D721Med (cell line): Measurements from ENCODE around the gene GALNT10.
"Not testable (repeated sequence)": the region's sequence is repeated elsewhere in the genome, so short reads cannot be mapped to it uniquely, and the experiment has no call there.

ENCODE experiments used
- DNase-seq: peaks from one replicate; pipeline ENCODE4 v3.0.0; 2011; ENCODE audit warnings: low spot score; ENCODE audit not compliant: insufficient read length
- FAIRE-seq: peaks from 2 replicates; lab custom pipeline; 2011; peaks lifted over from hg19 to GRCh38; lab: Jason Lieb, UNC
- TF ChIP-seq, protein P1 (sequence below): IDR thresholded peaks from 2 replicates; pipeline ENCODE4 v1.5.1; 2012; ENCODE audit warnings: mild to moderate bottlenecking, control low read depth; ENCODE audit not compliant: insufficient read depth; ENCODE audit errors: missing control alignments

The GALNT10 gene

GRCh38 chr5:154359221-154359573, 168.7 kb downstream of the GALNT10 start:
- FAIRE-seq (no peak), DNase-seq (no peak)
- TF ChIP-seq, protein P1, sequence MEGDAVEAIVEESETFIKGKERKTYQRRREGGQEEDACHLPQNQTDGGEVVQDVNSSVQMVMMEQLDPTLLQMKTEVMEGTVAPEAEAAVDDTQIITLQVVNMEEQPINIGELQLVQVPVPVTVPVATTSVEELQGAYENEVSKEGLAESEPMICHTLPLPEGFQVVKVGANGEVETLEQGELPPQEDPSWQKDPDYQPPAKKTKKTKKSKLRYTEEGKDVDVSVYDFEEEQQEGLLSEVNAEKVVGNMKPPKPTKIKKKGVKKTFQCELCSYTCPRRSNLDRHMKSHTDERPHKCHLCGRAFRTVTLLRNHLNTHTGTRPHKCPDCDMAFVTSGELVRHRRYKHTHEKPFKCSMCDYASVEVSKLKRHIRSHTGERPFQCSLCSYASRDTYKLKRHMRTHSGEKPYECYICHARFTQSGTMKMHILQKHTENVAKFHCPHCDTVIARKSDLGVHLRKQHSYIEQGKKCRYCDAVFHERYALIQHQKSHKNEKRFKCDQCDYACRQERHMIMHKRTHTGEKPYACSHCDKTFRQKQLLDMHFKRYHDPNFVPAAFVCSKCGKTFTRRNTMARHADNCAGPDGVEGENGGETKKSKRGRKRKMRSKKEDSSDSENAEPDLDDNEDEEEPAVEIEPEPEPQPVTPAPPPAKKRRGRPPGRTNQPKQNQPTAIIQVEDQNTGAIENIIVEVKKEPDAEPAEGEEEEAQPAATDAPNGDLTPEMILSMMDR, result no peak

- DNase-seq, FAIRE-seq: not testable (repeated sequence)
Observed at GRCh38 chr5:154360241-154360640, 169.7 kb downstream of the GALNT10 start.

DNA sequence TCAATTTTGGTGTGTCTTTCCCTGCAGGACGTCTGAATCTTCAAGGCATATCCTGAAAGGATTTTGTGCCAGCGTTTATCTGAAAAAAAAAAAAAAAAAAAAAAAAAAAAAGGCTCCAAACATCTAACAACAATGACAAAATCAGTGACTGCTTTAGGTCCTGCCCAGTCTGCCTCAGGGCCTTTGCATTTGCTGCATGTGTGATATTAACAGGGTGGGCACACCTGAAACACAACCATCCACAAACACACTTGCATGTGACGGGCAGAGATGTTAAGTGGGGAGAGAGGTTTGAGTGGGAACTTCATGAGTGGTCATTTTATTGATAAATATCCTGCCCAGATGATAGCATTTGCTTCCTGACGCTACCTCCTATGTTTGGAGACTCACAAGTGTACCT, 172.9 kb downstream of the GALNT10 start:
- no peak for FAIRE-seq
- no peak for DNase-seq

DNA sequence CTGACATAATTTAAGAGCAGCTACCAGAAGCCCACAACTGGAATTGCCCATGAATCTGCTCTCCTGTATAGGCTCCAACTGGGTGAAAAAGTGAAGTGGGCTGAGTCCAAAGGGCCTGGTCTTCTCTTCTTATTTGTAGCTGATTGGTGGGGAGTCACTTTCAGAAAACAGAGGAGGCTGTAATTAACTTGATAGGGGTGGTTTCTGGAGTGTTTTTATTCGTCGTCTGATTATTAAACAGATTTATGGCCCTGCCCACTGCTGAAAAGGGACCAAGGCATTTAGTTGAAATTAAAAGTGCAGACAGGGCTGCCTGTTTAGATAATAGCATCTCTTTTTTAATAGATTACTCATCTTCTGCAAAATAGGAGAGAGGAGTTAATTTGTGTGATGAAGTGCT, 174.2 kb downstream of the GALNT10 start:
- TF ChIP-seq, protein P1, result no peak
- FAIRE-seq (no peak), DNase-seq (no peak)

More for the DNA sequence above, 172.9 kb downstream of the GALNT10 start:
- TF ChIP-seq, protein P1, result no peak

- TF ChIP-seq, protein P1, result no peak
- no peak for DNase-seq
- FAIRE-seq, result no peak
Observed at GRCh38 chr5:154365823-154366222, 175.3 kb downstream of the GALNT10 start.

- TF ChIP-seq, protein P1, result no peak
- DNase-seq (no peak), FAIRE-seq (no peak)
Observed at GRCh38 chr5:154366353-154366752, 175.8 kb downstream of the GALNT10 start.

DNA sequence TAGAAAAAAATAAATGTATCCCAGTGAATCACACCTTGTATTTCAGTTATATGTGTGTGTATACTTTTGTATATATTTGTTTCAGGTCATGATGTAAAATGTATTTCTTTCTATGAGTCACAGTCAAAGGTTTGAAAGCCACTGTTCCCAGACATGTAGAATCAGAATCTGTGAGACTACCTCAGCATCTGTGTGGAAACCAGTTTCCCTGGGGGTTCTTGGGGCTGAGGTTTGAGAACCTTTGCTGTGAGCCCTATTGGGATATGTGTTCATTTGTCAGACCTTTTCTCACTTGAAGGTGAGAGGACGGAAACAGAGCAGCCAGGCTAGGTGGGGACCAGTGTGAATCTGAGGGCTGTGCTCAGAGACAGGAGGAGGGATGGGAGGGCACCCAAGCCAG, 176.6 kb downstream of the GALNT10 start:
- no peak for DNase-seq
- FAIRE-seq, result no peak
- TF ChIP-seq, protein P1, result no peak

DNA sequence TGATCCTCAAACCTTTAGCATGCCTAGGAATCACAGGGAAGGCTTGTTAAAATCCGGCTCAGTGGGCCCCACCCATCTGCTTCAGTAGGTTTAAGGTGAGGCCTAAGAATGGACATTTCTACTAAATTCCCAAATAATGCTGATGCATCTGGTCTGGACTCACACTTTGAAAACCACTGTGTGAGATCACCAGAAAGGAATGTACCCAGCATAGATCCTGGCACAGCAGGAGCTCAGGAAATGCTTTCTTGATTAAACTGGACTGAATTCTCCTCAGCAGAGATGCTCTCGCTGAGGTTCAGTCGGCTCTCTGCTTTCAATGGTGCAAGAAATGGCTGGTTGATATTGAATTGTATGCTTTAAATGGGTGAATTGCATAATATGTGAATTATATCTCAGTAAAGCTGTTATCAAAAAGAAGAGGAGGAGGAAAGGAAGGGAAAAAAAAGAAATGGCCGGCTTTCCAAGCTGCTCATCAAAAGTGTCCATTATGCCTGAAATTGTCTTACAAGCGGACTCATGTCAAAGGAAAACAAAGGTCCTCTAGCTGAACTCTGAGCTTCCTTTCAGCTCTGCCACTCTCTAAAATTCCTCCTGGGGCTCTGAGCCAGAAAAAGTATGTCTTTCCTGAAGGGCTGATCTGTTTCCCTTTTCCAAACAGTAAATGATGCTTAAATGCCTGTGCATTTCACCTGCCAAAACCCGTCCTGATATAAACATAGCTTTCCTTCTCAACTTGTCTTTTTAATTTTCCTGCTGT, 177.7 kb downstream of the GALNT10 start:
- FAIRE-seq, result no peak
- no peak for DNase-seq
- TF ChIP-seq, protein P1, result no peak
